Testis (tissue), 3 donors: ENCODE measurements around the gene HECTD4. TPM values are rescaled to one million over a fixed set of nuclear protein-coding genes. Genes with fewer than 3 reads are reported as not detected.

Experiments used
- DNase-seq: peaks from one replicate; pipeline ENCODE4 v3.0.0-alpha.2; 2019
- H3K27ac ChIP-seq, 2 donors: fragments of 200-600 bp; sonication (generic); one replicate each; pipeline ENCODE4 v1.5.1; 2019
- H3K27me3 ChIP-seq: fragments of 200-600 bp; sonication (generic); one replicate; pipeline ENCODE4 v1.5.1; 2019
- H3K36me3 ChIP-seq: fragments of 200-600 bp; sonication (generic); one replicate; pipeline ENCODE4 v1.5.1; 2017; ENCODE audit warnings: low read depth; ENCODE audit errors: missing control alignments
- H3K4me1 ChIP-seq: fragments of 200-600 bp; sonication (generic); one replicate; pipeline ENCODE4 v1.5.1; 2019
- H3K4me3 ChIP-seq, 2 donors: fragments of 200-600 bp; sonication (generic); one replicate each; pipeline ENCODE4 v1.5.1; 2017 to 2019
- H3K9me3 ChIP-seq: fragments of 200-600 bp; sonication (generic); one replicate; pipeline ENCODE4 v1.5.1; 2017
- CTCF ChIP-seq, 3 experiments: fragments of 450-650 bp in 2 of 3; fragments of 200-600 bp in 1 of 3; sonication (generic) in 1 of 3; IDR thresholded peaks; one replicate each; pipeline ENCODE4 v1.5.1; 2016 to 2019; ENCODE audit warnings: antibody characterized with exemption in 3 of 3, mild to moderate bottlenecking in 2 of 3, moderate library complexity in 1 of 3
- POLR2A ChIP-seq: fragments of 450-650 bp; IDR thresholded peaks from one replicate; pipeline ENCODE4 v1.6.1; 2017; ENCODE audit warnings: antibody characterized with exemption, mild to moderate bottlenecking, moderate library complexity
- WGBS, 2 donors: methylation state at CpG; one replicate each; pipeline ENCODE4 v1.1.5; 2018; 5-methylcytosine and 5-hydroxymethylcytosine counted together
- intact Hi-C: fragments of 100-400 bp; cut with DNase I; formaldehyde crosslinking; loops from one replicate; pipeline ENCODE4 v1.15.1; 2023; ENCODE audit warnings: low total_unique reads
- polyA plus RNA-seq: library from polyadenylated mRNA; stranded (reverse); fragments of 350-450 nt; fragmentation: Illumina TruSeq; extraction: RNeasy Lipid Tissue Mini Kit (QIAGEN cat#74804); gene quantifications from one replicate; pipeline ENCODE4 v1.2.3, GENCODE V29; 2014; ENCODE audit warnings: low read depth, low replicate concordance; ENCODE audit not compliant: insufficient read depth
- total RNA-seq, 2 donors: library from RNA; depleted of rRNA; stranded (reverse); fragments of >200 nt; gene quantifications; one replicate each; pipeline ENCODE4 v1.2.3, GENCODE V29; 2016

Gene HECTD4
- total and polyA plus RNA-seq, 3 donors from 2014 or later = 49.6 to 91.8 (median 68.8) TPM

DNA sequence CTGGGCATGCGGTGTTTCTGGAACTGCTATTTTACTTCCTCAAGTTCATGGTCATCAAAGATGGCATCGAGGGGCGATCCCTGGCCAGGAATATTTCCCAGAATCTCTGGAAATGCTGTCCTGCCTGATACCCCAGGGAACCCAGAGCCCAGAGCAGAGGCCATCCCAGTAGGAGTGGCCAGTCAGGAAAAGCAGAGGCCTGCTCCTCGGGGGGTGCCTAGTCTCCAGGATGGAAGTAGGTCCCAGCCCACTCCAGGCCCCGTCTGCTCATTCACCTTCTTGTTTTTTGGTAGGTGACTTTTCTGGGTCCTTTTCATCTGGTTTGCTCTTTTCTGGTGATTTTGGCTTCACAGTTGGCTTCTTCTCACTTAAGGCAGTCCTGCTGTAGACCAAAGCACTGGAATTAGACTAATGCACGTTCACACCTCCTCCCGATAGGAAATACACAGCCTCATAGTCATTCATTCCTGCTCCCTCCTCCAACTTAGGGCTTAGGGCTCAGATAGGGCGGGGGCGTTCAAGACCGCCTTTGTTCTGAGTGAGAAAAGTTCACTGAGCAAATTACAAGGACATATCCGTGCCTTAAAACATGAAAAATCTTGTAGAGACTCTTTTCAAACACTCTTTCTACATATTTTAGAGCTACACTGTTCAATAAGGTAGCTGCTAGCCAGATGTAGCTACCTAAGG is 205.8 kb downstream of the HECTD4 start:
- H3K36me3 ChIP-seq = no peaks in the 10 kb centered on the region
- 77 to 86% methylated on average over 11 of the region's 11 CpGs for WGBS, 2 donors
- TF ChIP-seq CTCF (IDR thresholded peaks at IDR 0.05) (no peak), POLR2A (no peak)
- H3K27me3 ChIP-seq = no peaks in the 10 kb centered on the region
- intact Hi-C loops = no loop called here
- H3K4me1 ChIP-seq = no peaks in the 10 kb centered on the region
- H3K4me3 ChIP-seq = no peak overlapping the region
- H3K9me3 ChIP-seq = no peaks in the 10 kb centered on the region
- no peak overlapping the region for H3K27ac ChIP-seq
- DNase-seq = no peak

DNA sequence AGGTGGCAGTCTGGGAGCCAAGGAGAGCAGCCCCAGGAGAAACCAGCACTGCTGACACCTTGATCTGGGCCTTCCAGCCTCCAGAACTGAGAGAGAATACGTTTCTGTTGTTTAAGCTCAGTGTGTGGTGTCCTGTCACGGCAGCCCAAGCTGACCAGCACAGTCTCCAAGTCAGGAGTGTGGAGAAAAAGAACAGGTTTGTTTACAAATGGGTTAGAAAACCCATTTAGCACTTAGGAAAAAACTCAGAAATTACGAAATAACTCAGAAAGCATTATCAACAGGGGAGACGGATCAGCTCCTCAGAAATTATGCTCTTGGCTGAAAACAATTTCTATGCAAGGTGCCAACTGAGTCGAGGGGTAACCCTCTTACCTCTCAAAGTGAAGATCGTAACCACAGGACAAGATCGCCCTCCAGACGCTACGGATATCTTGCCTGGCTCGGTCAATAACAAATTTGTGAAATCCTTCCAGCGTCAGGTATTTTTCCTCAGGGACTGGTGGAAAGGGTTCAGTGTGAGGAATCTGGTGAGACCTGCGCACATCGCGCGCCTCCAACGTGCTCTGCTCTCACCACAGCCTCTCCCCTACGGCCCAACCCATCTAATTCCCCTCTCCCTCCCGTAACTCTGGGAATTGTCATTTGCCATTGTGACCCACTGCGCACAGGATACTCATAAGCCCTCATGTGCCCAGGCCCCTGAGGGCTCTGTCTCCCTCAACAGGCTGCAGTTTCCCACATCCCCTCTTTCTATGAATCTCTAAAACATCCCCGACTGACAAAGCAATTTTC is 206.7 kb downstream of the HECTD4 start:
- WGBS, 2 donors = 93 to 97% methylated on average over 20 of the region's 20 CpGs
- no peak for TF ChIP-seq POLR2A
- TF ChIP-seq CTCF (IDR thresholded peaks at IDR 0.05) = no peak
- Histone ChIP-seq H3K27me3 (no peaks in the 10 kb centered on the region), H3K4me1 (no peaks in the 10 kb centered on the region), H3K27ac (no peak overlapping the region), H3K36me3 (no peaks in the 10 kb centered on the region), H3K9me3 (no peaks in the 10 kb centered on the region), H3K4me3 (no peak overlapping the region)
- DNase-seq = no peak
- intact Hi-C loops = no loop called here

- Histone ChIP-seq H3K27me3 (no peaks in the 10 kb centered on the region), H3K9me3 (no peaks in the 10 kb centered on the region), H3K36me3 (no peaks in the 10 kb centered on the region), H3K4me3 (no peak overlapping the region), H3K27ac (no peak overlapping the region), H3K4me1 (no peaks in the 10 kb centered on the region)
- DNase-seq = no peak
- WGBS, 2 donors = 94 to 95% methylated on average over 12 to 21 of the region's 21 CpGs
- intact Hi-C loops = no loop called here
- TF ChIP-seq CTCF (IDR thresholded peaks at IDR 0.05) (no peak), POLR2A (no peak)
Measured at GRCh38 chr12:112172556-112173324, 209.5 kb downstream of the HECTD4 start.

DNA sequence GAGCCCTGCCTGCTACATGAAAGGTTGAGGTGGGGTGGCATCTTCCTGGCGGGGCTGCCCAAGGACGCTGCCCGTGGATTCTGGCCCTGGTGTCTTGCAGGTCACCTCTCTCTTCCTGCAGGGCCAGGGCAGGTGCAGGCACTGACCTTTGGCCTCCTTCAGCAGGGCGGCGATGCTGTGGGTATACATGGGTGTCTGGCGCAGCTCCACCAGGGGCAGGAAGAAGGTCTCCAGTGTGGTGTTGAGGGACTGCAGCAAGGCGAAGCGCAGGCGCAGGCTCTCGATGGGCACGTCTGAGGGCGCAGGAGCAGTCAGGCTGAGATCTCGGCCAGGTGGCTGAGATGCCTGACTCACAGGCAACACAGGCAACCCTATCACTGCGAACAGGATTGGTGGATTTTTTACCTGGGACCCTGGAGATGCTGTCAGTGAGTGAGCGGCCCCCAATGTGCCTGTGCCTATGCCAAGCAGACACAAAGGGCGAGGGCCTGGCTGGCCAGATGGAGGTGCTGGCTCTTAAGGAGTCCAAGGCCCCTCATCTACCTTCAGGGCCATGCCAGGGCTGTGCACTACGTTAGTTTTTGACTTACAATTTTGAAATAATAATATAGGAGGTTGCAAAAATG is 211.1 kb downstream of the HECTD4 start:
- WGBS, 2 donors = 93% methylated on average over 15 to 17 of the region's 17 CpGs
- no peak overlapping the region for H3K27ac ChIP-seq

More for the DNA sequence above, 211.1 kb downstream of the HECTD4 start:
- Histone ChIP-seq H3K4me1 (no peaks in the 10 kb centered on the region), H3K27me3 (no peaks in the 10 kb centered on the region), H3K36me3 (no peaks in the 10 kb centered on the region), H3K9me3 (no peaks in the 10 kb centered on the region), H3K4me3 (no peak overlapping the region)
- intact Hi-C loops = no loop called here
- no peak for DNase-seq
- TF ChIP-seq CTCF (IDR thresholded peaks at IDR 0.05) = no peak
